GM10248 (cell line): Measurements from ENCODE around the gene RPS6KL1.

Experiments
- CTCF ChIA-PET: fragments of 300-600 bp; sonication (Branson Sonifier 250); formaldehyde crosslinking; extraction: SDS; loops from one replicate; lab custom pipeline; 2021; ENCODE audit warnings: antibody characterized with exemption; lab: Yijun Ruan, JAX
- POLR2A ChIA-PET: fragments of 350-650 bp; sonication (Branson Sonifier 250); formaldehyde crosslinking; extraction: SDS; loops from one replicate; lab custom pipeline; 2020; ENCODE audit warnings: antibody characterized with exemption; lab: Yijun Ruan, JAX
- DNase-seq: peaks from one replicate; pipeline ENCODE4 v3.0.0; 2012; ENCODE audit errors: extremely low spot score
- TF ChIP-seq, protein P1 (sequence below): IDR thresholded peaks from 2 replicates; pipeline ENCODE4 v1.5.1; 2012; ENCODE audit warnings: mild to moderate bottlenecking, low read depth; ENCODE audit errors: extremely low read depth, missing control alignments, control extremely low read depth

Gene RPS6KL1, protein sequence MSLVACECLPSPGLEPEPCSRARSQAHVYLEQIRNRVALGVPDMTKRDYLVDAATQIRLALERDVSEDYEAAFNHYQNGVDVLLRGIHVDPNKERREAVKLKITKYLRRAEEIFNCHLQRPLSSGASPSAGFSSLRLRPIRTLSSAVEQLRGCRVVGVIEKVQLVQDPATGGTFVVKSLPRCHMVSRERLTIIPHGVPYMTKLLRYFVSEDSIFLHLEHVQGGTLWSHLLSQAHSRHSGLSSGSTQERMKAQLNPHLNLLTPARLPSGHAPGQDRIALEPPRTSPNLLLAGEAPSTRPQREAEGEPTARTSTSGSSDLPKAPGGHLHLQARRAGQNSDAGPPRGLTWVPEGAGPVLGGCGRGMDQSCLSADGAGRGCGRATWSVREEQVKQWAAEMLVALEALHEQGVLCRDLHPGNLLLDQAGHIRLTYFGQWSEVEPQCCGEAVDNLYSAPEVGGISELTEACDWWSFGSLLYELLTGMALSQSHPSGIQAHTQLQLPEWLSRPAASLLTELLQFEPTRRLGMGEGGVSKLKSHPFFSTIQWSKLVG

DNA sequence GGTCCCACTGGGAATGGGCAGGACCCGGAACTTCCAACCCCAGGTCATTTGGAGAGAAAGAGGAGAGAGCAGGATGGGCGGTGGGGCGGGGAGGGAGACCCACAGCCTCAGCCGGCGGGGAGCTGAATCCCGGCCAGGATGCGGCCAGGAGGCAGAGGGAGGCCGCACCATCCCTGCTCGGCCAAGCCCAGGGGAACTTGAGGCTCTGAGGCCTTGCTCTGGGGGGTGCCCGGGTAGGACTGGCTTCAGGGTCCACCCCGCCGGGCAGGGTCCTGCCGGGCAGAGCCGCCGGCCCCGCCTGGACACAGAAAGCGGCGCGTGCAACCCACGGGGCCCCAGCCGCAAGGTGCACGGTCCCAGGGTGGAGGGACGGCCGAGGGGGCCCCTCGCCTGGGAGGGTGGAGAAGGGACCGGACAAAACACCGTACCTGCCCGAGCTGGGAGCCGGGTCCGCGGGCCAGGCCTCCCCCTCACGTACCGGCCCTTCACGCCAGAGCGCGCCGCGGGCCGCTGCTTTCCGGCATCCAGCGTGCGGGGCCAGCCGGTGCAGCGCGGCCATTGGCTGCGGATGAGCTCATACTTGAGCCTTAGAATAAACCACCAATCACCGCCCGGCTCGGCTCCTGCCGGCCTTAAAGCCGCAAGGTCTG is at the start of gene RPS6KL1:
Gene RPS6KL1 (minus strand): TSS at position 509 of the 650 bp plus-strand sequence. CDS start 1,719 bp downstream, outside the sequence.
- DNase-seq, result peak; percentile 93
- CTCF ChIA-PET, result interaction anchor here (0.6 to 8.4 kb wide), 14 partner anchors 9 to 373 kb away, joined by 3 to 81 read pairs (median 4); no protein-coding TSS in a partner anchor
- TF ChIP-seq, protein P1, sequence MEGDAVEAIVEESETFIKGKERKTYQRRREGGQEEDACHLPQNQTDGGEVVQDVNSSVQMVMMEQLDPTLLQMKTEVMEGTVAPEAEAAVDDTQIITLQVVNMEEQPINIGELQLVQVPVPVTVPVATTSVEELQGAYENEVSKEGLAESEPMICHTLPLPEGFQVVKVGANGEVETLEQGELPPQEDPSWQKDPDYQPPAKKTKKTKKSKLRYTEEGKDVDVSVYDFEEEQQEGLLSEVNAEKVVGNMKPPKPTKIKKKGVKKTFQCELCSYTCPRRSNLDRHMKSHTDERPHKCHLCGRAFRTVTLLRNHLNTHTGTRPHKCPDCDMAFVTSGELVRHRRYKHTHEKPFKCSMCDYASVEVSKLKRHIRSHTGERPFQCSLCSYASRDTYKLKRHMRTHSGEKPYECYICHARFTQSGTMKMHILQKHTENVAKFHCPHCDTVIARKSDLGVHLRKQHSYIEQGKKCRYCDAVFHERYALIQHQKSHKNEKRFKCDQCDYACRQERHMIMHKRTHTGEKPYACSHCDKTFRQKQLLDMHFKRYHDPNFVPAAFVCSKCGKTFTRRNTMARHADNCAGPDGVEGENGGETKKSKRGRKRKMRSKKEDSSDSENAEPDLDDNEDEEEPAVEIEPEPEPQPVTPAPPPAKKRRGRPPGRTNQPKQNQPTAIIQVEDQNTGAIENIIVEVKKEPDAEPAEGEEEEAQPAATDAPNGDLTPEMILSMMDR, result no peak
- POLR2A ChIA-PET, result no interaction called here

GRCh38 chr14:74968811-74969210 is 45.8 kb upstream of the RPS6KL1 start:
- TF ChIP-seq, protein P1, result no peak
- no peak for DNase-seq
- ChIA-PET CTCF (interaction anchor here (0.7 to 1.9 kb wide), 4 partner anchors 9 to 23 kb away, joined by 3 to 15 read pairs (median 3); no protein-coding TSS in a partner anchor), POLR2A (interaction anchor here (0.5 kb wide), 1 partner anchor 75 kb away, joined by 3 read pairs; no protein-coding TSS in a partner anchor)

DNA sequence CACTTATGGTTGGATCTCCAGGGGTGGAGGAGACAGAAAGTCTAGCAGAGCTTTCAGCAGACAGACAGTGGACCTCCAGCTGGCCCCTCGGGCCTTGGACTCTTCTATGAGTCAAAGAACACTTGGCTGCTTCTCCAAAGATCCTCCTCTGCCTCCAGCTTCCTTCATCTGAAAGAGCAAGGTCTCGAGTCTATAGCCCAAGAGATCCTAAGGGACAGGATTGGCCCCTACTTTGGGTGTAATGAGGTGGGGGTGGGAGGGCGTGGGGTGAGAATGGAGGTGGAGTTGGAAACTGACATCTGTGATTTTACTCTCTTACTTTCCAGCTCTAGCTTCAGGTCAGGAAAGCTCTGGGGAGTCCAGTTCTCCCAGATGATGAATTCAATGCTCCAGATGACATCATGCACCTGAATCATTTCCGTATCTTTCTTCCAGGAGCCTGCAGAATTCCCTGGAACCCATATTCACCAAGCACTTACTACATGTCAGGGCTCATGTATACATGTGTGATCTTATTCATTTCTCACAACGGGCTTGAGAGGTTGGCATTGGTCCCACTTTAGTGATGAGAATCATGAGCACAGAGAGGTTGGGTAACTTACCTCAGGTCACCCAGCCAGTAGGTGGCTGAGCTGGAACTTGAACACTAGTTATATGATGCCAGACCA is 42.6 kb upstream of the RPS6KL1 start:
- TF ChIP-seq, protein P1, result no peak
- ChIA-PET CTCF (interaction anchor here (1.0 to 7.5 kb wide), 10 partner anchors 10 to 123 kb away, joined by 3 to 93 read pairs (median 3); no protein-coding TSS in a partner anchor), POLR2A (no interaction called here)
- DNase-seq, result no peak

- POLR2A ChIA-PET, result no interaction called here
- DNase-seq, result no peak
- TF ChIP-seq, protein P1, result no peak
- CTCF ChIA-PET, result interaction anchor here (1.0 to 7.5 kb wide), 11 partner anchors 10 to 123 kb away, joined by 3 to 93 read pairs (median 3); partner anchors contain the start of gene PGF
Observed at GRCh38 chr14:74964787-74965485, 41.9 kb upstream of the RPS6KL1 start.

DNA sequence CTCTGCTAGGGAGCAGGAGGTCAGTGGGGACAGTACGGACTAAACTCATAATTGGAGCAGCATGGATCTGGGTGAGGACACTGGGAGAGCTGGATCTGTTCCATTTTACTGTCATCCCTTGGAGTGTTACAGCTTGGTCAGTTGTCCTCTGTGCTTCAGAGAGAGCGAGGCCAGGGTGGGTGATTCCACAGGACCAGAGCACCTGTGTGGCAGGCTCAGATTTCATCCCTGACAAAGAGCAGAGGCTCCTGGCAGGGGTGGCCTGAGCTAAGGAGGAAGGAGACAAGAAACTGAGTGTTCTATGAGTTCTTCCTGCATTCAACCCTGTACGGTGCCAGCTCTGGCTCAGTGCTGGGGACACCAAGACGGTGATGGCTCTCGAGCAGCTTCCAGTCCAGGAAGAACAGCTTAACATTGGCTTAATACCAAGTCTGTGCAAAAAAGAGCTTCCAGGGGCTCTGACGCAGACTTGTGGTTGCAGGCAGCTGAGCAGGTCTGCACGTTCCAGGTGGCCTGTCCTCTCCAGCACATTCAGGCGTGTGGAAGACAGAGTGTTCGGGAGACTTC is 40.7 kb upstream of the RPS6KL1 start:
- POLR2A ChIA-PET, result no interaction called here
- CTCF ChIA-PET, result interaction anchor here (0.7 to 7.5 kb wide), 6 partner anchors 12 to 124 kb away, joined by 3 to 93 read pairs (median 4); no protein-coding TSS in a partner anchor

More for the DNA sequence above, 40.7 kb upstream of the RPS6KL1 start:
- TF ChIP-seq, protein P1, result no peak
- DNase-seq, result no peak
